Right lobe of liver (tissue), 6 donors: ENCODE results near the gene ANO4. TPM values are rescaled to one million over a fixed set of nuclear protein-coding genes. Genes with fewer than 3 reads are reported as not detected.

Source experiments
- ATAC-seq, 4 donors: fragments of 200-7000 bp; cut with Tn5 transposase; one replicate each; pipeline ENCODE4 v1.9.1; 2020; ENCODE audit warnings: mild to moderate bottlenecking in 4 of 4, moderate library complexity in 4 of 4
- DNase-seq, 3 donors: peaks; one replicate each; pipeline ENCODE4 v3.0.0-alpha.2; 2020
- H3K27ac ChIP-seq, 3 donors: fragments of 200-600 bp; one replicate each; pipeline ENCODE4 v1.8.0; 2022
- H3K27me3 ChIP-seq, 2 donors: fragments of 200-600 bp; one replicate each; pipeline ENCODE4 v1.8.0; 2022
- H3K36me3 ChIP-seq, 4 donors: fragments of 200-600 bp; sonication (generic) in 1 of 4; one replicate each; pipeline versions ENCODE4 v1.5.1 to v1.8.0; 2017 to 2022; ENCODE audit warnings: control low read depth in 1 of 4
- H3K4me1 ChIP-seq, 4 donors: fragments of 200-600 bp; sonication (generic) in 1 of 4; one replicate each; pipeline versions ENCODE4 v1.5.1 to v1.8.0; 2017 to 2022; ENCODE audit warnings: control low read depth in 1 of 4
- H3K4me3 ChIP-seq, 3 donors: fragments of 200-600 bp; one replicate each; pipeline ENCODE4 v1.8.0; 2022
- H3K9me3 ChIP-seq, 4 donors: fragments of 200-600 bp; sonication (generic) in 1 of 4; one replicate each; pipeline versions ENCODE4 v1.5.1 to v1.8.0; 2017 to 2022; ENCODE audit warnings: control low read depth in 1 of 4
- POLR2A ChIP-seq: fragments of 450-650 bp; IDR thresholded peaks from one replicate; pipeline ENCODE4 v1.6.1; 2017; ENCODE audit warnings: antibody characterized with exemption, mild to moderate bottlenecking
- WGBS: methylation state at CpG from one replicate; pipeline ENCODE4 v1.1.6; 2018; ENCODE audit warnings: low coverage, low lambda C conversion rate; ENCODE audit not compliant: insufficient coverage; ENCODE audit errors: missing lambda C conversion rate; 5-methylcytosine and 5-hydroxymethylcytosine counted together
- intact Hi-C, 2 donors: fragments of 100-400 bp; cut with DNase I; formaldehyde crosslinking; loops; one replicate each; pipeline versions ENCODE4 v1.11.2 to v1.14.1; 2022
- total RNA-seq, 6 experiments: library from RNA; depleted of rRNA in 2 of 6; stranded (reverse); fragments of >200 nt in 2 of 6; fragmentation: NEBNext Ultra II Directional in 3 of 6; extraction: Animal tissue kit (Norgen Biotek cat#: 25700) in 3 of 6; gene quantifications; one replicate each; pipeline versions ENCODE4 v1.1.0 to v1.2.4, GENCODE V29; 2016 to 2023
- TF ChIP-seq, protein P1 (sequence below), 4 donors: fragments of 200-600 bp in 3 of 4; fragments of 450-650 bp in 1 of 4; IDR thresholded peaks; one replicate each; pipeline versions ENCODE4 v1.5.1 to v1.8.0; 2016 to 2022; ENCODE audit warnings: antibody characterized with exemption in 4 of 4, mild to moderate bottlenecking in 2 of 4
- donor health status: DM: no; HTN: yes; CAD: no.
- donor health status: DM: no; HTN: no; CAD: no.
- donor health status: DM: no; HTN: no; CAD: no.
- donor health status: DM: no; HTN: yes; CAD: no.
- donor health status: DM: no; HTN: yes; CAD: no.

The ANO4 gene
- total RNA-seq, 6 experiments from 2014 or later, result 0.13 TPM; not detected in 5

DNA sequence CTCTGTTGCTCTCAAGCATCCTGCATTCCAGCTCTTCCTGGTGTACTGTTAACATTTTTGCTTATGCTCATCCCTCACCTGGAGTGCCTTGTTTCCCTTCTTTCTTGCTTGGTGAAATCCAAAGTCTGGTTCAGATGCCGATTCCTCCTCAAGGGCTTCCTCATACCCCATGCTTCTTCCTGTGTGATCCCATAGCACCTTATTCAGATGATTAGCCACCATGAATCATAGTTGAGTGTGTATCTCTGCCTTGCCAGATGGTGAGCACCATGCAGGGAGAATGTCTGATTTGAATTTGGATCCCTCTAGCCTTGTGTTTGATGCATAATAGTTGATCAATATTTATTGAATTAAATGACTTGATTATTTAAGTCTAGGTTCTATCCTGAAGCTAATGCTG, 39.4 kb upstream of the ANO4 start:
- Histone ChIP-seq H3K4me3 (no peak overlapping the region), H3K36me3 (no peaks in the 10 kb centered on the region), H3K4me1 (no peaks in the 10 kb centered on the region), H3K9me3 (no peaks in the 10 kb centered on the region), H3K27me3 (no peaks in the 10 kb centered on the region), H3K27ac (no peak overlapping the region)
- TF ChIP-seq, protein P1, sequence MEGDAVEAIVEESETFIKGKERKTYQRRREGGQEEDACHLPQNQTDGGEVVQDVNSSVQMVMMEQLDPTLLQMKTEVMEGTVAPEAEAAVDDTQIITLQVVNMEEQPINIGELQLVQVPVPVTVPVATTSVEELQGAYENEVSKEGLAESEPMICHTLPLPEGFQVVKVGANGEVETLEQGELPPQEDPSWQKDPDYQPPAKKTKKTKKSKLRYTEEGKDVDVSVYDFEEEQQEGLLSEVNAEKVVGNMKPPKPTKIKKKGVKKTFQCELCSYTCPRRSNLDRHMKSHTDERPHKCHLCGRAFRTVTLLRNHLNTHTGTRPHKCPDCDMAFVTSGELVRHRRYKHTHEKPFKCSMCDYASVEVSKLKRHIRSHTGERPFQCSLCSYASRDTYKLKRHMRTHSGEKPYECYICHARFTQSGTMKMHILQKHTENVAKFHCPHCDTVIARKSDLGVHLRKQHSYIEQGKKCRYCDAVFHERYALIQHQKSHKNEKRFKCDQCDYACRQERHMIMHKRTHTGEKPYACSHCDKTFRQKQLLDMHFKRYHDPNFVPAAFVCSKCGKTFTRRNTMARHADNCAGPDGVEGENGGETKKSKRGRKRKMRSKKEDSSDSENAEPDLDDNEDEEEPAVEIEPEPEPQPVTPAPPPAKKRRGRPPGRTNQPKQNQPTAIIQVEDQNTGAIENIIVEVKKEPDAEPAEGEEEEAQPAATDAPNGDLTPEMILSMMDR (IDR thresholded peaks at IDR 0.05), result no peak
- TF ChIP-seq POLR2A, result no peak
- DNase-seq (no peak), ATAC-seq (no peak)
- 91% methylated on average over 1 of the region's 1 CpG for WGBS
- intact Hi-C loops, result no loop called here

- TF ChIP-seq, protein P1 (IDR thresholded peaks at IDR 0.05), result no peak
- no peak for TF ChIP-seq POLR2A
- Histone ChIP-seq H3K27ac (no peak overlapping the region), H3K27me3 (no peaks in the 10 kb centered on the region), H3K4me3 (no peak overlapping the region), H3K9me3 (no peaks in the 10 kb centered on the region), H3K36me3 (no peaks in the 10 kb centered on the region), H3K4me1 (no peaks in the 10 kb centered on the region)
- ATAC-seq, result no peak
- intact Hi-C loops, result no loop called here
- DNase-seq, result no peak
- 100% methylated on average over 2 of the region's 2 CpGs for WGBS
These were observed 36.5 kb upstream of the ANO4 start for GRCh38 chr12:100758083-100758482.

DNA sequence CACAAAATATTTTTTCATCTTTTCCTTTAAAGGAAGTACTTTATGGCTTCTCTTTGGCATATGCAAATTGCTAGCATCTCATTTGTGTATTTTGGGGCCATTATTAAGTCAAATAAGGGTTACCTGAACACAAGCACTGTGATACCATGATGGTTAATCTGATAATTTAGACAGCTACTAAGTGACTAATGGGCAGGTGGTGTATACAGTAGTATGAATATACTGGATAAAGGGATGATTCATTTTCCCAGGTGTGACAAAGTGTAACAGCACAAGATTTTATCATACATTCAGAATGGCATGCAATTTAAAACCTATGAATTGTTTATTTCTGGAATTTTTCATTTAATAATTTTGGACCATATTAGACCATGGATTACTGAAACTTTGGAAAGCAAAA, 27.2 kb upstream of the ANO4 start:
- TF ChIP-seq POLR2A, result no peak
- TF ChIP-seq, protein P1 (IDR thresholded peaks at IDR 0.05), result no peak
- H3K9me3 ChIP-seq, result peaks cover 0 to 4% (median 0%) of the 10 kb centered on the region in 4 donors
- no peak overlapping the region for H3K4me3 ChIP-seq
- H3K27ac ChIP-seq, result no peak overlapping the region
- DNase-seq (no peak), ATAC-seq (no peak)
- no peaks in the 10 kb centered on the region for H3K27me3 ChIP-seq
- intact Hi-C loops, result no loop called here
- H3K36me3 ChIP-seq, result no peaks in the 10 kb centered on the region
- H3K4me1 ChIP-seq, result no peaks in the 10 kb centered on the region

DNA sequence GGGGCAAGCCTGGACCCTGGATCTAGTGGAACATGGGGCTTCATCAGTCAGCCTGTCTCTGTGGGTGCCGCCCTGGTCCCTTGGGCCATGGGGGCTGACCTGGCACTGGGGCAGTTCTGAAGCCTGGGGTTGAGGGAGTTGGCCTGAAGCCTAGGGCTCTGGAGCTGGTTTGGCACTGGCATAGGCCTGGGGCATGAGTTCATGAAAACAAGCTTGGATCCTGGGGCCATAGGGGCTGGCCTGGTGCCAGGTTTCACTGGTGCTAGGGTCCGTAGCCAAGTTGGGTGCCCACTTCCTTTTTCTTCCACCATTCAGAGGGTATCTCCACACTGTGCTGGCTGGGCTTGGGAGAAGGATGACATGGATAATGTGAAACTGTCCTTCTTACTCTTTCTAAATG, 26.6 kb upstream of the ANO4 start:
- peak in 2 of 3 donors; percentile 16 to 50 for DNase-seq
- Histone ChIP-seq H3K9me3 (peaks cover 0 to 4% (median 0%) of the 10 kb centered on the region in 4 donors), H3K27ac (no peak overlapping the region), H3K27me3 (no peaks in the 10 kb centered on the region), H3K36me3 (no peaks in the 10 kb centered on the region), H3K4me1 (no peaks in the 10 kb centered on the region), H3K4me3 (no peak overlapping the region)
- ATAC-seq, result no peak
- no CpG with 5 or more reads among the region's 2 CpGs for WGBS
- intact Hi-C loops, result no loop called here
- TF ChIP-seq, protein P1 (IDR thresholded peaks at IDR 0.05), result no peak
- no peak for TF ChIP-seq POLR2A

GRCh38 chr12:100778967-100779590, 15.5 kb upstream of the ANO4 start:
- H3K9me3 ChIP-seq, result no peaks in the 10 kb centered on the region
- H3K27me3 ChIP-seq, result peaks cover 0 to 3% of the 10 kb centered on the region in 2 donors
- intact Hi-C loops, result no loop called here
- H3K36me3 ChIP-seq, result no peaks in the 10 kb centered on the region
- no peak for ATAC-seq
- H3K4me3 ChIP-seq, result no peak overlapping the region
- no peak for DNase-seq
- H3K4me1 ChIP-seq, result no peaks in the 10 kb centered on the region
- WGBS, result 43% methylated on average over 1 of the region's 1 CpG
- no peak for TF ChIP-seq POLR2A
- TF ChIP-seq, protein P1 (IDR thresholded peaks at IDR 0.05), result no peak
- no peak overlapping the region for H3K27ac ChIP-seq
